HG03354 (cell line): ENCODE data around the gene APBA1.
A peak's percentile ranks its signal among the peaks of the same experiment; 100 is the strongest.

Experiments
- ATAC-seq: cut with Tn5 transposase; IDR thresholded peaks from one replicate; pipeline ENCODE4 v1.9.1; 2021; ENCODE audit warnings: mild to moderate bottlenecking; ENCODE audit not compliant: unreplicated experiment, poor library complexity, severe bottlenecking

APBA1 gene

GRCh38 chr9:69671879-69672595, at the start of gene APBA1:
TSS of gene APBA1 (minus strand) at chr9:69672371.
- ATAC-seq = peak; percentile 53

GRCh38 chr9:69719983-69720382, 47.8 kb upstream of the APBA1 start:
- ATAC-seq = no peak

GRCh38 chr9:69719367-69719766, 47.2 kb upstream of the APBA1 start:
- no peak for ATAC-seq

- ATAC-seq = no peak
Measured at GRCh38 chr9:69718218-69718617, 46.0 kb upstream of the APBA1 start.

- ATAC-seq = no peak
Measured at GRCh38 chr9:69715825-69716224, 43.7 kb upstream of the APBA1 start.

- no peak for ATAC-seq
Measured at GRCh38 chr9:69715096-69715495, 42.9 kb upstream of the APBA1 start.

GRCh38 chr9:69697475-69697874, 25.3 kb upstream of the APBA1 start:
- no peak for ATAC-seq

GRCh38 chr9:69696802-69697201, 24.6 kb upstream of the APBA1 start:
- ATAC-seq = no peak

GRCh38 chr9:69689991-69690538, 17.9 kb upstream of the APBA1 start:
- no peak for ATAC-seq

- ATAC-seq = no peak
Measured at GRCh38 chr9:69683927-69684326, 11.8 kb upstream of the APBA1 start.

- ATAC-seq = no peak
Measured at GRCh38 chr9:69678843-69679538, 6.8 kb upstream of the APBA1 start.

- no peak for ATAC-seq
Measured at GRCh38 chr9:69677931-69678330, 5.8 kb upstream of the APBA1 start.

- ATAC-seq = no peak
Measured at GRCh38 chr9:69675563-69675962, 3.4 kb upstream of the APBA1 start.

GRCh38 chr9:69674716-69675438, 2.7 kb upstream of the APBA1 start:
- ATAC-seq = no peak

GRCh38 chr9:69674112-69674685, 2.0 kb upstream of the APBA1 start:
- no peak for ATAC-seq

- no peak for ATAC-seq
Measured at GRCh38 chr9:69673311-69673640, 1.1 kb upstream of the APBA1 start.

GRCh38 chr9:69672596-69673310, 582 bp upstream of the APBA1 start:
- peak; percentile 94 for ATAC-seq

- no peak for ATAC-seq
Measured at GRCh38 chr9:69671311-69671878, 776 bp downstream of the APBA1 start.

GRCh38 chr9:69667306-69667705, 4.9 kb downstream of the APBA1 start:
- no peak for ATAC-seq
